GM12891 (cell line): ENCODE results near the gene DGCR8.

Experiments
- DNase-seq: peaks from one replicate; pipeline ENCODE4 v3.0.0; 2011; ENCODE audit warnings: low spot score; ENCODE audit not compliant: insufficient read length
- FAIRE-seq: peaks from 2 replicates; lab custom pipeline; 2011; peaks lifted over from hg19 to GRCh38; lab: Jason Lieb, UNC
- PAX5 ChIP-seq: IDR thresholded peaks from 2 replicates; pipeline ENCODE4 v1.6.1; 2011; ENCODE audit warnings: low read length, moderate library complexity, mild to moderate bottlenecking; ENCODE audit not compliant: insufficient read depth, severe bottlenecking
- POLR2A ChIP-seq: IDR thresholded peaks from 2 replicates; pipeline ENCODE4 v1.6.1; 2011; ENCODE audit warnings: low read depth, low read length, control low read depth
- POLR2AphosphoS5 ChIP-seq: IDR thresholded peaks from 2 replicates; pipeline ENCODE4 v1.6.1; 2011; ENCODE audit warnings: low read depth, low read length, control low read depth
- POU2F2 ChIP-seq: IDR thresholded peaks from 2 replicates; pipeline ENCODE4 v1.6.1; 2011; ENCODE audit warnings: low read depth, mild to moderate bottlenecking, control low read depth, low read length, moderate library complexity
- SPI1 ChIP-seq: IDR thresholded peaks from 2 replicates; pipeline ENCODE4 v1.6.1; 2011; ENCODE audit warnings: low read depth, low read length, control low read depth
- TAF1 ChIP-seq: IDR thresholded peaks from 2 replicates; pipeline ENCODE4 v1.6.1; 2011; ENCODE audit warnings: low read depth, low read length, control low read depth

The DGCR8 gene

DNA sequence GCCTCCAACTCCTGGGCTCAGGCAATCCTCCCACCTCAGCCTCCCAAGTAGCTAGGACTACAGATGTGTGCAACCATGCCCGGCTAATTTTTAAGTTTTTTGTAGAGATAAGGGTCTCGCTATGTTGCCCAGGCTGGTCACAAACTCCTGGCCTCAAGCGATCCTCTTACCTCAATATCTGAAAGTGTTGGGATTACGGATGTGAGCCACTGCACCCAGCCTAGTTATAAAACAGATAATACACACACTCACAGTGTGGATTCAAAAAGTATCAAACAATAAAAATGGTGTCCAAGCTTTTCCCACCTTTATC lies 71.2 kb downstream of the DGCR8 start:
- FAIRE-seq (no peak), DNase-seq (no peak)
- TF ChIP-seq POLR2AphosphoS5 (no peak), PAX5 (no peak), POLR2A (no peak), POU2F2 (no peak), SPI1 (no peak), TAF1 (no peak)

DNA sequence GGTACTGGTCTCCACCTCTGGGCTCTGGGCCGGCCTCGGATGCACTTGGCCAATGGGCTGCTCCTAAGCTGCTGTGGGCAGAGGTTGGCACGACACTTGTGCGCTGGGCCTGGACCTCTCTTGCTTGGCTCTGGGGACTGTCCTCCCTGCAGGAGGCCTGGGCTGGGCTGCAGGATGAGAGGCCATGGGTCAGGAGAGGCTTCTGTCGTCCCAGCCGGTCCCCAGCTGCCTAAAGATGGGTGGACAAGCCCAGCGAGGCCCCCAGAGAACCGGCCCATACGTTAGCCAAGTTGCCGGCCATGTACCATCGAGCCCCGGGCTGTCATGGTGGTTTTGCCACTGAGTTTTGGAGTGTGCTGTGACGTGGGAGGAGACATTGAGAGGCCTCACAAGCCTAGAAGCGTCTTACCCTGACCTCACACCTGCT lies 72.4 kb downstream of the DGCR8 start:
- no peak for FAIRE-seq
- no peak for TF ChIP-seq PAX5
- TF ChIP-seq SPI1, result no peak
- TF ChIP-seq POLR2AphosphoS5, result no peak
- TF ChIP-seq POU2F2, result no peak
- TF ChIP-seq TAF1, result no peak
- no peak for TF ChIP-seq POLR2A
- no peak for DNase-seq

DNA sequence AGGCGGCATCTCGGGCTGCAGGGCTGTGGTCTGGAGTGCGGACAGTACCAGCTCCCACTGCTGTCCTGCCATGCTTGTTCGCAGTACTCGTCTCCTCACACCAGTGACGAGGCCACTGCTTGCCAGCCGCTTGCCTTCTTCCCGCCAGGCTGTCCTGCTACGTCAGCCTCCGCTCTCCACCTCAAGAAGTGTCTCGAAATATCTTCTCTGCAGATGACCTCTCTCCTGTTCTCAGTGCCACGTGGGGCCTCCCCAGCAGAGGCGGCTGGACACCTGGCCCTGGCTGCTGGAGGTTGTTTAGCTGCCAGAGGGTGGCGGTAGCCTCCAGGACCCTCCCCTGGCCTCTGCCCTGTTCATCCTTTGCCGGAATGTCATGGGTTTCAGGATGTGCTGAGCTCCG lies 73.9 kb downstream of the DGCR8 start:
- FAIRE-seq, result no peak
- TF ChIP-seq POLR2A, result no peak
- TF ChIP-seq TAF1, result no peak
- TF ChIP-seq POLR2AphosphoS5, result no peak
- no peak for TF ChIP-seq SPI1
- TF ChIP-seq POU2F2, result no peak
- TF ChIP-seq PAX5, result no peak
- DNase-seq, result no peak

DNA sequence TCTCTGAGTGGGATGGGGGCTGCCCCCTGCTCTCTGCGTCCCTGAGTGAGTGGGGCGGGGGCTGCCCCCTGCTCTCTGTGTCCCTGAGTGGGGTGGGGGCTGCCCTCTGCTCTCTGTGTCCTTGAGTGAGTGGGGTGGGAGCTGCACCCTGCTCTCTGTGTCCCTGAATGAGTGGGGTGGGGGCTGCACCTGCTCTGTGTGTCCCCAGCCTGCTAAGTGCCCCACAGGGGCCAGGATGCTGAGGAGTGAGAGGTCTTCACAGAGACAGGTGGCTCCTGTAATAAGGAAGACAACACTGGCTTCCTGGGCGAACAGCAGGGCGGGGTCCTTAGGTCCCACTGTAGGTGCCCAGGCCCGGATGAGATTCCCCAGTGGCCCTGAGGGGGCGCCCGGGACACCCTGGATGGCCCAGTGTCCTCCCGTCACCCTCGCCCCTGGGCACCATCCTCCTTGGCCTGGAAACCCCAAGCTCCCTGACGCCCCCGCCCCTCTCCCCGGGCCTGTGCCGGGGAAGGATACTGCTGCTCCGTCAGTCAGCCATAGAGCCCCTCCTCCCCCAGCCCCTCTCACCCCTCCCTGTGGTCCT lies 74.7 kb downstream of the DGCR8 start:
- DNase-seq (no peak), FAIRE-seq (no peak)
- no peak for TF ChIP-seq TAF1
- no peak for TF ChIP-seq POU2F2
- no peak for TF ChIP-seq PAX5
- TF ChIP-seq POLR2A, result no peak
- no peak for TF ChIP-seq SPI1
- no peak for TF ChIP-seq POLR2AphosphoS5

DNA sequence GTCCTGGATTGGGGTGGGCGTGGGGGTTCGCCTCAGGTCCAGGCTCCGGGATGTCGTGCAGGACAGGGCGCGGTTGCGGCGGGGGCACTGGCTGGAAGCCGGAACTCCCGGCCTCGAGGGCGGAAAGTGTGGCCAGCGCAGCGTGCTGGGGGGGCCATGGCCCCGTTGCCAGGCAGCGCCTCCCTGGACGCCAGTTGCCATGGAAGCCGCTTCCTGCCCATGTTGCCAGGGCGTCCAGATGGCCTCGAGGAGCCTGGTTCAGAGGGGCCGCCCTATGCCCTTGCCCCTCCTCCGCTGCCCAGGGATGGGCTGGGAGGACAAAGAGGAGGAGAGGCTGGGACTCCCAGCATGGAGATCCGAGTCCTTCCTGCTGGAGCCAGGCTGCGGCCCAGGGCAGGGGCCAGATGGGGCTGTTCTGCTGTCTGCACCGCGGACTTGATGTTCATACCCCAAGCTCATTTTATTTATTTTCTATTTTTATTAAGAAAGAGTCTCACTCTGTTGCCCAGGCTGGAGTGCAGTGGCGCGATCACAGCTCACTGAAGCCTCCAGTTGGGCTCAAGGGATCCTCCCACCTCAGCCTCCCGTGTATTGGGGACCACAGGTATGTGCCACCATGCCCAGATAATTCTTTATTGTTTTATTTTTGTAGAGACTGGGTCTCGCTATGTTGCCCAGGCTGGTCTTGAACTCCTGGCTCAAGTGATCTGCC lies 75.4 kb downstream of the DGCR8 start:
- FAIRE-seq, result no peak
- DNase-seq, result no peak
- TF ChIP-seq POLR2A (no peak), POU2F2 (no peak), SPI1 (no peak), PAX5 (no peak), TAF1 (no peak), POLR2AphosphoS5 (no peak)

DNA sequence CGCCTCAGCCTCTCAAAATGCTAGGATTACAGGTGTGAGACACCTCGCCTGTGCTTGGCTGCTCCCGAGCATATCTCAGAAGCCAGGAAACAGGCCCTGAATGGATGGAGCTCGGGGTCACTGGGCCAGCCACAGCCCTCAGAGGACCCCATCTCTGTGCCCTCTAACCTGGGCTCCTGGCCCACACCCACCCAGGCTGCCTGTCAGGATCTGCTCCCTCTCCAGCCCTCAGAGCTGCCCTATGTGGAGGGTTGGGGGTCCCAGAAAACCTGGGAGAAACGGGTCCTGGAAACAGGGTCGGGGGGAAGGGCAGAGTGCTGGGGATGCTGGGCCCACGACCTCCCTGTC lies 76.0 kb downstream of the DGCR8 start:
- no peak for TF ChIP-seq TAF1
- no peak for TF ChIP-seq SPI1
- no peak for TF ChIP-seq POLR2A
- TF ChIP-seq POU2F2, result no peak
- TF ChIP-seq PAX5, result no peak
- no peak for TF ChIP-seq POLR2AphosphoS5
- FAIRE-seq (no peak), DNase-seq (no peak)

DNA sequence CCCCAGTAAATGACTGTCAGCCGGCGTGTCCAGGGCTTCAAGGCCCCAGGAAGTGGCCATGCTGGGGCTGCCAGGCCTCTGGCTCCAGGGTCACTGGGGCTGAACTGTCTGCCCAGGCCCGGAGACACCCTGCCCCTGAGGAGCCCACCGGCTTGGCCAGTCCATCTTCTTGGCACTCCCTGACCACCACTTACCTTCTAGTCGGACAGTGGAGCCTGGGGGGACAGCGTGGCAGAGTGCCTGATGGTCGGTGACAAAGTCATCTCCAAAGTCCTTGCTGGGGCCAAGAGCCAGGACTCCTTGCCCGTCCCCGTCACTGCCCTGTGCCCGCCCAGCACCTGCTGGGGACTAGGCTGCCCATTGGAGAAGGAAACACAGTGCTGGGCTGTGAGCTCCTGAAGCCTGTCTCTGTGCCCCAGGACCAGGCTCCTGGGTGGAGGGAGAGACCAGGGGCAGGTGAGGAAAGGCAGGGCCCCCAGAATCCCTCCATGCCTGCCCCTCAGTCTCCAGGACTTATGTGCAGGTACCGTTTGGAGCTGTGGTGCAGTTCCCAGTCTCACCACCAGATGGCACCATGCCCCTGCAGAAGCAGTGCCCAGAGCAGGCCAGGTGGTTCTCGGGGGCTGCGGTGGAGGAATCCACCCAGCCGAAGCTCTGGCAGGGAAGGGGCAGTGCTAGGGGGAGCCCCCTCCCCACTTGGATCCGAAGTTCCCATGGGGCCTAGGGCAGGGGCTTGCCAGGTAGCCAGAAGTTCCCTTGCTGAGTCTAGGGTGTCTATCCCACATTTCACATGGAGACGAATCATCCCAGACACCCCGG lies 76.8 kb downstream of the DGCR8 start:
- FAIRE-seq (peak; percentile 95), DNase-seq (peak; percentile 98)
- TF ChIP-seq POU2F2 (no peak), PAX5 (no peak), SPI1 (no peak), TAF1 (no peak), POLR2A (no peak), POLR2AphosphoS5 (no peak)

DNA sequence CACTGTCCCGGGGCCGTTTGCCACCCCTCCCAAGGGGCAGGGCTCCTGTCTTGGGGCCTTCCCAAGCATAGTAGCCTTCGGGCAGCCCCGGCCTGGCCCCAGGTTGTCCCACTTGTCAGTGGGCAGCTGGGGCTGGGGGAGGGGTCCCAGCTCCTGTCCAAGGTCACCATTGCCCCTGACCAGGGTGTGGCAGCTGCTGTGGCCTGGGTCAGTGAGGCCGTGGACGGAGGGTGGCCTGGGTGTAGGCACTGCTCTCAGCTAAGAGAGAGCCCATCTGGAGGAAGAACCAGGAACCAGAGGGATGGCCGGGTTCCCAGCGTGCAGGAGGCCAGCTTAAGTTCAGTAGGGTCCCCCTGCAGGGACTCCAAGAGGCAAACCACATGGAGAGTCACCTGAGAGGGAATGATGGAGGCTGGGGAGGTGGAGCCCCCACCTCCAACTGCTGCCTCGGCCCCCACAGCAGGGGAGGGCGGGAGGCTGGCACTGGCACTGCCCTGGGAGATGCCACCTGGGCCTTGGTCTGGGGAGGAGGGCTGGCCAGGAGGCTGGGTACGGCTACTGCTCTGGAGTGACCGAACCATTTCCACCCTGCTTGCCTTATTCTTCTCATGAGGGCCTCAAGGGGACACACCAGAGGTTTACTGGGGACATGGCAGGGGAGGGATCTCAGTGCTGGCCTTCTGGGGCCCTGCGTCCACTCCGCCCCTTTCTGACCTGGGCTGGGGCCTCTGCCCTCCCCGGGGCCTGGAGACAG lies 77.6 kb downstream of the DGCR8 start:
- DNase-seq (no peak), FAIRE-seq (no peak)
- no peak for TF ChIP-seq TAF1
- TF ChIP-seq SPI1, result no peak
- TF ChIP-seq POU2F2, result no peak
- no peak for TF ChIP-seq POLR2A
- TF ChIP-seq POLR2AphosphoS5, result no peak
- TF ChIP-seq PAX5, result no peak

DNA sequence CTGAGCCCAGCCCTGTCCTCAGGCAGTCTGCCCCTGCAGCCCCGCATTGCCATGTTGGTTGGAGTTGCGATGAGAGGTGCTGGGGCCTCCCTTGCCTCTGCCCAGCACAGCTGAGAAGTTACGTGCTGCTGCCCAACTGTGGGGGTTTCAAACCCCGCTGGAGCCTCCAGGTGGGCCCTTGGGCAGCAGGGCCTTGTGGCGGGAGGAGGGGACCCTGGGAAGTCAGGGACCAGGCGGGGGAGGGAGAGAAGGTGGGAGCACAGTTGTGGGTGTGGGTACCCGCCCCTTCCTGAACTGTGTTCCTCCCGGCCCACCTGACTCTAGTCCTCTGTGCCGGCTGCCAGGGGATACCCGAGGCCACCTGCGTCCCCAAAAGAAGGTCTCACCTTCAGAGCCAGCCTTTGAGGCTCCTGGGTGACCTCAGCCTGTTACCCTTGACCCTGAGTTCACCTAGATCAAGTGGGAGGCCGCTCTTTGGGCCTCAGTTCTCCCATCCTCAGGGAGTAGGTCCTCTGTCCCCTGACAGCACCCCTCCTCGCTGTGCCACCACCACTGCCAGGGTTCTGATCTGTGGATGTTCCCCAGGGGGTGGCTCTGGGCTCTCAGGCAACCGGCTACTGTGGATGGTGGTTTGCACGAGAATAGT lies 78.5 kb downstream of the DGCR8 start:
- DNase-seq (no peak), FAIRE-seq (no peak)
- TF ChIP-seq PAX5 (no peak), POLR2AphosphoS5 (no peak), TAF1 (no peak), POLR2A (no peak), POU2F2 (no peak), SPI1 (no peak)
